COR-L47 (cell line): Measurements from ENCODE around the gene TARDBP.
A peak's percentile ranks its signal among the peaks of the same experiment; 100 is the strongest.
"Not testable (repeated sequence)": the region's sequence is repeated elsewhere in the genome, so short reads cannot be mapped to it uniquely, and the experiment has no call there.

Experiments
- DNase-seq: peaks from one replicate; lab custom pipeline; 2025; lab: John Stamatoyannopoulos, UW

The TARDBP gene

DNA sequence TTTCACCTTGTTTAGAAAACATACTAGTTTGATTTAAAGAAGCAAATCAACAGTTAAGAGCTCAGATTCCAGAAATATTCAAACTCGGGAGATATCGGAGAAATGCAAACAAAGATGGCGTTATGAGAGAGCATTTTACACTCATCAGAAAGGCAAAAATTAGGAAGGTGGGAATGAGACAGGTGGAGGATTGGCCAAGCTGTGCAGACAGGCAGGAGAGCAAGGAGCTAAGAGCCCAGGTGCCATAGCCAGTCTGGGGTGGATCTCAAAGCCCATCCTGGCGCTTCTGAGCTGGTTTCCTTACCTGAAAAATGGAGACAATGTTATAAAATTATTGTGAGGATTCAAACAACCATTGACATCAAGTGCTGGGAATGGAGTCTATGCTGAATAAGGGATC lies 19.6 kb upstream of the TARDBP start:
- no peak for DNase-seq

DNA sequence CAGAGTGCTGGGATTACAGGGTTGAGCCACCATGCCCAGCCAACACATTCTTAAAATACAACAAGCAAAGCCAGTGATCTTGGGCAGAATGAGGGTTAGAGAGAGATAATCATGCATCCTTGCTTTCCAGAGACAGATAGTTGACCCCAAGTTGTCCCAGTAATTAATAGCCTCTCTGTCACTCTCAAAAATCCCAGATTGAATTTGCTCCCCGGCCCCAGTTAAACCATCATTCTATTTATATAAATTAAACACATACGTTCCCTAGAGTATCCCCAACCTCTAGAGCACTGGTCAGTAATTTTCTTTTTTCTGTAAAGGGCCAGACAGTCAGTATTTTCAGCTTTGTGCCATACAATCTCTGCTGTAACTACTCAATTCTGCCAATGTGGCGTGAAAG lies 16.4 kb upstream of the TARDBP start:
- no peak for DNase-seq

DNA sequence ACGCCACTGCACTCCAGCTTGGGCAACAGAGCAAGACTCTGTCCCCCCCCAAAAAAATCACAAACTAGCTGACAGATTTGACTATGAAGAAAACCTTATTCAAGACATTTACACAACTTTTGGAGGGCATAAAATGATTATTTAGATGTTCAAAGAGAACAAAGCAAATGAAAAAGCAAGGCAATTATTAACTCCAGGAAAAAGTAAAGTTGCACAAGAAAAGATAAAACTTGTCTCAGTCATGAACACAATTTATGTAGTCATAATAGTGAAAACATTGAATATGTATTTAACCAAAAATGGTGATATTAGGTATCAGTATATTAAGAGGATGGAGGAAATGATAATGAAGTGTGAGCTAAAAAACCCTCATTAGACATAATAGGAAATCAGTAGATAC lies 11.9 kb upstream of the TARDBP start:
- no peak for DNase-seq

DNA sequence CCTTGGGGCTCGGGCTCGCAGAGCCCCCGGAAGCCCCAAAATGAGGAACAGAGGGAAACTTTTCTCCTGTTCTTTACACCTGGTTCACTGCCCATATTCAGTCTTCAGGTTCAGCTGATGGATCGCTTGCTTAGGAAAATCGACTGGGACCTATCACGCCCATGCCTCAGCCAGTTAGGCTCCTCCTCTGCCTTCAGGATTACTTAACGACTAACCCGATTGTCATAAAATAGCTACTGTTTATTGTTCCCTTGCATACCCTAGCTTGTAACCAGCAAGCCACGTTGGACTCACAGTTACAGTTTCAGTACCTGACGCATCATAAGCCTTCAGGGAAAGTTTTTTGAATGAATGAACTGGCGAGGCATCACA lies 692 bp downstream of the TARDBP start:
- DNase-seq, result no peak

DNA sequence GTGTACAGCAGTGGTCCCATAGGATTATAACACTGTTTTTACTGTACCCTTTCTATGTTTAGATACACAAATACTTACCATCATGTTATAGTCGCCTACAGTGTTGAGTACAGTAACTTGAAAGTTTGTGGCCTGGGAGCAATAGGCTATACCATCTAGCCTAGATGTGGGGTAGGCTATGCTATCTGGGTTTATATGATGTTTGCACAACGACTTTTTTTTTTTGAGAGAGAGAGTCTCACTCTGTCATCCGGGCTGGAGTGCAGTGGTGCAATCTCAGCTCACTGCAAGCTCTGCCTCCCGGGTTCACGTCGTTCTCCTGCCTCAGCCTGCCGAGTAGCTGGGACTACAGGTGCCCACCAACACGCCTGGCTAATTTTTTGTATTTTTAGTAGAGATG lies 6.9 kb downstream of the TARDBP start:
- DNase-seq, result not testable (repeated sequence)

DNA sequence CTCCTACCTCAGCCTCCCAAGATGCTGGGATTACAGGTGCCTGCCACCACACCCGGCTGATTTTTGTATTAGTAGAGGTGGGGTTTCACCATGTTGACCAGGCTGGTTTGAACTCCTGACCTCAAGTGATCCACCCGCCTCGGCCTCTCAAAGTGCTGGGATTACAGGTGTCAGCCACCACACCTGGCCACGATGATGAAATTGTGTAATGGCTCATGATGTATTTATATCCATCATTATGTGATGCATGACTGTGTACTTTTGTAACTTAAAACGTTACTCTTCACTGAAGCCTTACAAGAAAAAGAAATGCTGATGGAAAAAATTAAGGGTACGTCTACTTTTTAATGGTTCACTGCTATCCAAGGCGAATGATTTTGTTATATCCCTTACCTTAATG lies 7.5 kb downstream of the TARDBP start:
- no peak for DNase-seq

DNA sequence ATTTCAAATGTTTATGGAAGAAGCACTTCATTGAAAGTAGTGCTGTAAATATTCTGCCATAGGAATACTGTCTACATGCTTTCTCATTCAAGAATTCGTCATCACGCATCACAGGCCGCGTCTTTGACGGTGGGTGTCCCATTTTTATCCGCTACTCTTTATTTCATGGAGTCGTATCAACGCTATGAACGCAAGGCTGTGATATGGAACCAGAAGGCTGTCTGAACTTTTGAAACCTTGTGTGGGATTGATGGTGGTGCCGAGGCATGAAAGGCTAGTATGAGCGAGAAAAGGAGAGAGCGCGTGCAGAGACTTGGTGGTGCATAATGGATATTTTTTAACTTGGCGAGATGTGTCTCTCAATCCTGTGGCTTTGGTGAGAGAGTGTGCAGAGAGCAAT lies 10.7 kb downstream of the TARDBP start:
- no peak for DNase-seq

DNA sequence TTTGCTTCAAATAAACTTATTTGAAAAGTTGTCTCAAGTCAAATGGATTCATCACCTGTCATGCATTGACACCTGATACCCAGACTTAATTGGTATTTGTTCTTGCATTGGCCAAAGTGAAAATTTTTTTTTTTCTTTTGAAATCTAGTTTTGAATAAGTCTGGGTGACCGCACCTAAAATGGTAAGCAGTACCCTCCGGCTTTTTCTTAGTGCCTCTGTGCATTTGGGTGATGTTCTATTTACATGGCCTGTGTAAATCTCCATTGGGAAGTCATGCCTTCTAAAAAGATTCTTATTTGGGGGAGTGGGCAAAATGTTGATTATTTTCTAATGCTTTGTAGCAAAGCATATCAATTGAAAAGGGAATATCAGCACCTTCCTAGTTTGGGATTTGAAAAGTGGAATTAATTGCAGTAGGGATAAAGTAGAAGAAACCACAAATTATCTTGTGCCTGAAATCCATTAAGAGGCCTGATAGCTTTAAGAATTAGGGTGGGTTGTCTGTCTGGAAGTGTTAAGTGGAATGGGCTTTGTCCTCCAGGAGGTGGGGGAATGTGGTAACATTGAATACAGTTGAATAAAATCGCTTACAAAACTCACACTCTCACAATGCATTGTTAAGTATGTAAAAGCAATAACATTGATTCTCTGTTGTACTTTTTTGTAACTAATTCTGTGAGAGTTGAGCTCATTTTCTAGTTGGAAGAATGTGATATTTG lies 11.9 kb downstream of the TARDBP start:
- no peak for DNase-seq

DNA sequence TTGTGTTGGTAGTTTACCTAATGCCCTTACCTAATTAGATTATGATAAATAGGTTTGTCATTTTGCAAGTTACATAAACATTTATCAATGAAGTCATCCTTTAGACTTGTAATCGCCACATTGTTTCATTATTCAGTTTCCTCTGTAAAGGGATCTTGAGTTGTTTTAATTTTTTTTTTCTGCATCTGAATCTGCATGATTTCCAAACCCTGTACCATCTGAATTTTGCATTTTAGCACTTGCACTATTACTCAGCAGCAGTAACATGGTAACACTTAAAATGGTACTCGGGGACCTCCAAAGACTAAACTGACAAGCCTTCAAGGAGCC lies 12.4 kb downstream of the TARDBP start:
- no peak for DNase-seq

DNA sequence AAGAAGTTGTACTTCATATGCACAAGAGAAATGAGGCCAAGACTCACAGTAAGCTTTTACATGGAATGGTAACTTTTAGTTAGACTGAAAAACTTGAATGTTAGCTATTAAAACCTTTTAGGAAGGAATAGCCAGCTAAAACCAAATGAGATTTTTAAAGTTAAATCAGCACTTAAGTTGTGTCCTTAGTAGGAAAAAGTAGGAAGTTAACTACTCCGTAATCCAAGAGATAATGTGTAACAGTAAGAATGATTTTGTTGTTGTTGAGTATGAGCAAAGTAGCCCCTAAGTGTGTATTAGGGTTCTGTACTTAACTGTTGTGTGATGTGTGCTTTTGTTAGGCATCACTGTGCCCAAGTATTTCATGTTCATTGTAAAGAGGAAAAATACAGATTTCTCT lies 13.2 kb downstream of the TARDBP start:
- no peak for DNase-seq

DNA sequence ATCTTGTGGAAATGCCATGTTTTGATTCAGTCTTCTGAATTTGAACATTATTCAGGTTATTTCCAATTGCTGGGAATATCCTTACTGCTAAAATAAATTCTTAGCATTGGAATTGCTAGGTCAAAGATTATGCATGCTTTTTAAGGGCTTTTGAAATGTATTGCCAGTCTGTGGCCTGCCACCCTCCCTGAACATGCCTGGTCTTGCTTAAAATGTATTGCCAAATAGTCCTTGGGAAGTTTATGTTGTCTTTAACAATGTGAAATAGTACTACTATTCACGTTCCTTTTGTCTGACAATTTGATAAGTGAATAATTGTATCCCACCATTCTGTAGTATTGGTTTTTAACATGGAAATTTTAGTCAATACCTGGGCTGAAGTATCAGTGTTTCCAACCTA lies 13.6 kb downstream of the TARDBP start:
- DNase-seq, result no peak

DNA sequence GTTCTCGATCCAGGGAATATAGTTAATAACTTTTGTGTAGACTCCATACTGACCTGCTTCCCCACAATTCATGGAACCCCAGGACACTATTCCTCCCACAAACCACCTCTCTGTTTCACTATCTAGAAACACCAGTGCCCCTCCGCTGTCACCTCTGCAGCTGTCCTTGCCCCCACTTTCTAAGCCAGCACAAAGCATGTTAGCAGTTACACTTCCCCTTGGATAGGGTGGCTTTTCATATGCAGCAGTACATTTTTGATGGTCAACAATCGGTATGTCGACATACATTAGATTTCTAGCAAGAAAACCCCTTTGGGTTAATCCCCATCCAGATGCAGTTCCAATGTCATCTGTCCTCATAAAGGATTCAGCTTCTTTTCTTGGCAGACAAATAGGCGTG lies 14.4 kb downstream of the TARDBP start:
- DNase-seq, result no peak

DNA sequence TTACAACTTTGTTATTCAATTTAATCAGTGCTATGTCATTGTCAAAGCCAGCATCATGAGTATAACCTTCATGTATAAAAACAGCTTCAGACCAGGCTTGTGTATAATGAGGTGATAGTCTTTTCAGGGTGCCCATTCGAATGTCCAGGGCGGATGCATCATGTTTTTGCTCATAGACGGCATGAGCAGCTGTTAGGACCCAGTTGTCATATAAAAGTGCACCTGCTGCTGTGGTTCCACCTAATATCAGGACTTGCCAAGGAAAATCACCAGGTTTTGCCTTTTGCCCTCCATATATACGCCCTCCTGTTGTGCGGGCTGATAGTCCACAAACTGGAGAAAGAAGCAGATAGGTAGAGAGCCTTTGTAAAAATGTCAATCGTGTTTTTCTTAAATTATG lies 14.9 kb downstream of the TARDBP start:
- DNase-seq, result no peak

DNA sequence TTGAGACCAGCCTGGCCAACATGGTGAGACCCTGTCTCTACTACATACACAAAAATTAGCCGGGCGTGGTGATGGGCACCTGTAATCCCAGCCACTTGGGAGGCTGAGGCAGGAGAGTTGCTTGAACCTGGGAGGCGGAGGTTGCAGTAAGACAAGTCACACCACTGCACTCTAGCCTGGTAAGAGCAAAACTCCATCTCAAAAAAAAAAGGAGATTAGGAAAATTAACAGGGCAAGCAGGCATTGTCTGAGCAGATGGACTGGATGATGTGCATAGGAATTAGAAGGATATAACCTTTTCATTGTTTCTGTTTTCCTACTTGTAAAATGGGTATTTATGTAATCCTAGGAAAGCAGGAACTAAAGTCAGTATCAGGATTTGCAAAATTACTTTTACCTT lies 15.6 kb downstream of the TARDBP start:
- no peak for DNase-seq

DNA sequence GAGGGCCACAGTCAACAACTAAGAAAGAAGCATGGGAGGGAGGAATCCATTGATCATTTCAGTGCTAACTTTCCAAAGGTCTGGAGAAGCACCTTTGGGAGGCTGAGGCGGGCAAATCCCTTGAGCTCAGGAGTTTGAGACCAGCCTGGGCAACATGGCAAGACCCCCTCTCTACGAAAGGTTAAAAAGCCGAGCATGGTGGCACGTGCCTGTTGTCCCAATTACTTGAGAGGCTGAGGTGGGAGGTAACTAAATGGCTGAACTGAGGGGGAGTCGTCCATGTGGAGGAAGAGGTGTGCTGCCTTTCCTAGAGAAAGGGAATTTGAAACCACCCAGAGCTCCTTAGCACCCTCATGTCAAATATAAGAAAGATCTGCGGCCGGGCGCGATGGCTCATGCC lies 18.4 kb downstream of the TARDBP start:
- DNase-seq, result no peak

DNA sequence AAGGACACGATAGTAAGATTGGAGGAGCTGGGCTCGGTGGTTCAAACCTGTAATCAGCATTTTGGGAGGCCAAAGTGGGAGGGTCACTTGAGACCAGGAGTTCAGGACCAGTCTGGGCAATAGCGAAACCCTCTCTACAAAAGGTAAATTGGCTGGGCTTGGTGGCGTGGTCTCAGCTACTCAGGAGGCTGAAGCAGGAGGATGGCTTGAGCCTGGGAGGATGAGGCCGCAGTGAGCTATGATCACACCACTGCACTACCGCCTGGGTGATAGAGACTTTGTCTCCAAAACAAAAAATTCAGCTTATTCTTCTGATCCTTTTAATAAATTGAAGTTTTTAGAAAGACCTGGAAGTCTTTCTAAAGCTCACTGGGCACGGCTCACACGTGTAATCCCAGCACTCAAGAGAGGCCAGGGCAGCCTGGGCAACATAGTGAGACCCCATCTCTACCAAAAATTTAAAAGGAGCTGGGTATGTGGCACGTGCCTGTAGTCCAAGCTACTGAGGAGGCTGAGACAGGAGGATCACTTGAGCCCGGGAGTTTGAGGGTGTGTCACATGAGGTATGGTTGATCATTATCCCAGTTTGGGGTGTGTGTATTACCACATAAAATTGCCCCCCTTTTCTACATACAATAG lies 19.3 kb downstream of the TARDBP start:
- no peak for DNase-seq

DNA sequence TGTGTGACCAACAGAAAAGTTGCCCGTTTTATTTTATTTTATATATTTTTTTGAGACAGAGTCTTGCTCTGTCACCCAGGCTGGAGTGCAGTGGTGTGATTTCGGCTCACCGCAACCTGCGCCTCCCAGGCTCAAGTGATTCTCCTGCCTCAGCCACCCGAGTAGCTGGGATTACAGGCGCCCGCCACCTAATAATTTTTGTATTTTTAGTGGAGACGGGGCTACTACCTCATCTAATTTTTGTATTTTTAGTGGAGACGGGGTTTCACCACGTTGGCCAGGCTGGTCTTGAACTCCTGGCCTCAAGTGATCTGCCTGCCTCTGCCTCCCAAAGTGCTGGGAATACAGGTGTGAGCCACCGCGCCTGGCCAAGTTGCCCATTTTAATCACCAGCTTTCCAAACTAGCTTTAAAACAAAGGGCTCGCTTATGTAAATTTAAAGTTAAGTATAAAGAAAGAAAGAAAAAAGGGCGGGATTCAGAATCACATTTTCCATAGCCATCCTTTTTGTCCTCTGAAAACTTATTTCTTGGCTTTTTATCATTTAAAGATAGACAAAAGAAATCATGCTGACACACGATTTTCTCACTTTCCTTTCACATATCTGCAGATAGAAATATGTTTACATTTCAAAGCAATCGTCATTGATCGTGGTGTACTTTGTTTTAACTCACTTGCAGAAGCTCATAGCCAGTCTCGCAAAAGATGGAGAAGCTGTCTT lies 24.7 kb downstream of the TARDBP start:
- DNase-seq, result not testable (repeated sequence)

DNA sequence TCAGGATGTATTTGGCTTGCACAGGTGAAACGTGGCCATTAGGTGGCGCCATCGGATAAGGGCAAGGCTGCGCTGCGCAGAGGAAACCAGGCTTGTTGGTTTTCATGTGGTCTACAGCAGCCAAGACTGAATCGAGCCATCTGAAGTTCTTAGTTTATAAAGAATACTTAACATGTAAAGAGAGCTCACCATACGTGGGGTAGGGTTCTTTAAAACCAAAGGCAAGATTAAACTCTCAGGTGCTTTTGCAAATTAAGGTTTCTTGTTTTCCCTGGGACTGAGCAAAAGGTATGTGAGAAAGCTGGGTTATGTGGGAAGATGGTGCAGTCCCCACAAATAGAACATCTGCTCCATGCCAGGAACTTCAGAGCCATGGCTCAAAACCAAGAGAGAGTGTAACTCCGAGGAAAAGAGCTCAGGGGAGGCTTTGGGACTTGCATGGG lies 25.3 kb downstream of the TARDBP start:
- peak; percentile 74 for DNase-seq

DNA sequence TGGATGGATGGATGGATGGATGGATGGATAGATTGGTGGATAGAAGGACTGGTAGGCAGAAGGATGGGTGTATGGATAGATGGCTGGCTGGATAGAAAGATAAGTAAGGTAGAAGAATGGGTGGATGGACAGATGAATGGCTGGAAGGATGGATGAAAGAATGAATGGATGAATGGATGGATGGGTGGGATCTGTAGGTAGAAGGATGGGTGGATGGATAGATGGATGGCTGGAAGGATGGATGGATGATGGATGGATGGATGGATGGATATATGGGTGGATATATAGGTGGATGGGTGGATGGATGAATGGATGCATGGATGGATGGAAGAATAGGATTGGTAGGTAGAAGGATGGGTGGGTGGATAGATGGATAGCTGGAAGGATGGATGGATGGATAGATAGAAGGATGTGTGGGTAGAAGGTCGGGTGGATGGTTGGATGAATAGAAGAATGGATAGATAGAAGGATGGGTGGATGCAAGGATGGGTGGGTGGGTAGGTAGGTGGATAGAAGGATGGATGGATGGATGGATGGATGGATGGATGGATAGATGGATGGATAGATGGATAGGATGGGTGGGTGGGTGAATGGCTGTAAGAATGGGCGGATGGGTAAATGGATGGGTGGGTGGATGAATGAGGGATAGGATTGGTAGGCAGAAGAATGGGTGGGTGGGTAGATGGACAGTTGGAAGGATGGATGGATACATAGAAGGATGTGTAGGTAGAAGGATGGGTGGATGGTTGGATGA lies 27.1 kb downstream of the TARDBP start:
- DNase-seq, result no peak

DNA sequence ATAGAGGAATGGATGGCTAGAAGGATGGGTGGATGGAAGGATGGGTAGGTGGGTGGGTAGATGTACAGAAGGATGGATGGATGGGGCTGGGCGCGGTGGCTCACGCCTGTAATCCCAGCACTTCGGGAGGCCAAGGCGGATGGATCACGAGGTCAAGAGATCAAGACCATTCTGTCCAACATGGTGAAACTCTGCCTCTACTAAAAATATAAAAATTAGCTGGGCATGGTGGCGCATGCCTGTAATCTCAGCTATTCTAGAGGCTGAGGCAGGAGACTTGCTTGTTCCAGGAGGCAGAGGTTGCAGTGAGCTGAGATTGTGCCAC lies 27.6 kb downstream of the TARDBP start:
- not testable (repeated sequence) for DNase-seq

DNA sequence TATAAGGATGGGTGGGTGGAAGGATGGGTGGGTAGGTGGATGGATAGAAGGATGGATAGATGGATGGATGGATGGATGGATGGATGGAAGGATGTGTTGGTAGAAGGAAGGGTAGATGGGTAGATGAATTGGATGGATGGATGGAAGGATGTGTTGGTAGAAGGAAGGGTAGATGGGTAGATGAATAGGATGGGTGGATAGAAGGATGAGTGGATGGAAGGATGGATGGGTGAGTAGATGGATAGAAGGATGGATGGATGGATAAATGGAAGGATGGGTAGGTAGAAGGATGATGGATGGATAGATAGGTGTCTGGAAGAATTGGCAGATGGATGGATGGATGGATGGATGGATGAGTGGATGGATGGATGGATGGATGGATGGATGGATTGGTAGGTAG lies 28.6 kb downstream of the TARDBP start:
- no peak for DNase-seq

DNA sequence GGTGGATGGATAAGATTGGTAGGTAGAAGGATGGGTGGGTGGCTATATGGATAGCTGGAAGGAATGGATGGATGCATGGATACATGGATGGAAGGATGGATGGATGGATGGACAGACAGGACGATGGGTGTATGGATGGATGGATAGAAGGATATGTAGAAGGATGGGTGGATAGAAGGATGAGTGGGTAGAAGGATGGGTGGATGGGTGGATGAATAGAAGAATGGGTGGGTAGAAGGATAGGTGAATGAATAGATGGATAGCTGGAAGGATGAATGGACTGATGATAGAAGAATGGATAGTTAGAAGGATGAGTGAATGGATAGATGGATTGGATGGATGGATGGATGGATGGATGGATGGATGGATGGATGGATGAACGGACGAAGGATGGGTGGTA lies 29.6 kb downstream of the TARDBP start:
- no peak for DNase-seq
